ENCODE data around the gene TENT4A. TPM values are rescaled to one million over a fixed set of nuclear protein-coding genes. Genes with fewer than 3 reads are reported as not detected.

The TENT4A gene
- polyA plus RNA-seq, 1 experiment: 4.0 TPM

DNA sequence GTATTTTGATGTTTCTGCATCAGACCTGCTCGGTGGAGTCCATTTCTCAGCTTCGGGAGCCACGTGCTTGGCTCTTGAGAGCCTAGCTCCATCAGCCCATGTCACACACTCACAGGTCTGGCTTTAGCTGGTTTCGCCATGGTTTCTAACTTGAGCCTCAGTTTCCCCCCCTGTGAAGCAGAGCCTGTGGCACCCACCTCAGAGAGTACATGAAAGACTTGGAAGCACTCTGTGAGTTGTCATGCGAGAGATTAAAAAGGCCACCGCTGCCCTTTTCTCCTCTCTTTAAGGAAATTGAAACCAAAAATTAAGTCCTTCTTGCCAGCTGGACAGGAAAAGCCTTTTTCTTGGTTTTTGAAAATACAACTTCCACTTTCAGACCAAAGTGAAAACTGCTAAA is 8.8 kb downstream of the TENT4A start:
- TF ChIP-seq, protein P1, sequence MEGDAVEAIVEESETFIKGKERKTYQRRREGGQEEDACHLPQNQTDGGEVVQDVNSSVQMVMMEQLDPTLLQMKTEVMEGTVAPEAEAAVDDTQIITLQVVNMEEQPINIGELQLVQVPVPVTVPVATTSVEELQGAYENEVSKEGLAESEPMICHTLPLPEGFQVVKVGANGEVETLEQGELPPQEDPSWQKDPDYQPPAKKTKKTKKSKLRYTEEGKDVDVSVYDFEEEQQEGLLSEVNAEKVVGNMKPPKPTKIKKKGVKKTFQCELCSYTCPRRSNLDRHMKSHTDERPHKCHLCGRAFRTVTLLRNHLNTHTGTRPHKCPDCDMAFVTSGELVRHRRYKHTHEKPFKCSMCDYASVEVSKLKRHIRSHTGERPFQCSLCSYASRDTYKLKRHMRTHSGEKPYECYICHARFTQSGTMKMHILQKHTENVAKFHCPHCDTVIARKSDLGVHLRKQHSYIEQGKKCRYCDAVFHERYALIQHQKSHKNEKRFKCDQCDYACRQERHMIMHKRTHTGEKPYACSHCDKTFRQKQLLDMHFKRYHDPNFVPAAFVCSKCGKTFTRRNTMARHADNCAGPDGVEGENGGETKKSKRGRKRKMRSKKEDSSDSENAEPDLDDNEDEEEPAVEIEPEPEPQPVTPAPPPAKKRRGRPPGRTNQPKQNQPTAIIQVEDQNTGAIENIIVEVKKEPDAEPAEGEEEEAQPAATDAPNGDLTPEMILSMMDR (IDR thresholded peaks at IDR 0.05; ENCODE audit: low read depth, low read length): no peak
- ChIA-PET CTCF (interaction anchor here (0.5 to 2.0 kb wide), 4 partner anchors 9 to 23 kb away, joined by 3 to 6 read pairs (median 4); partner anchors contain the start of gene TENT4A), POLR2A (interaction anchor here (0.7 to 1.0 kb wide), 2 partner anchors 86 to 89 kb away, joined by 3 to 7 read pairs; partner anchors contain the start of gene SRD5A1)
- Histone ChIP-seq H3K27me3 (ENCODE audit: control insufficient read depth, insufficient read depth, low read length) (no peaks in the 10 kb centered on the region), H3K4me3 (ENCODE audit: low read depth, low read length) (peak overlapping the region; percentile 42), H3K27ac (ENCODE audit: low read depth, low read length) (peak overlapping the region; percentile 34), H3K9me3 (ENCODE audit: control insufficient read depth, insufficient read depth, low read length) (no peaks in the 10 kb centered on the region)
- no peak for DNase-seq (ENCODE audit: low read depth, low spot score)

DNA sequence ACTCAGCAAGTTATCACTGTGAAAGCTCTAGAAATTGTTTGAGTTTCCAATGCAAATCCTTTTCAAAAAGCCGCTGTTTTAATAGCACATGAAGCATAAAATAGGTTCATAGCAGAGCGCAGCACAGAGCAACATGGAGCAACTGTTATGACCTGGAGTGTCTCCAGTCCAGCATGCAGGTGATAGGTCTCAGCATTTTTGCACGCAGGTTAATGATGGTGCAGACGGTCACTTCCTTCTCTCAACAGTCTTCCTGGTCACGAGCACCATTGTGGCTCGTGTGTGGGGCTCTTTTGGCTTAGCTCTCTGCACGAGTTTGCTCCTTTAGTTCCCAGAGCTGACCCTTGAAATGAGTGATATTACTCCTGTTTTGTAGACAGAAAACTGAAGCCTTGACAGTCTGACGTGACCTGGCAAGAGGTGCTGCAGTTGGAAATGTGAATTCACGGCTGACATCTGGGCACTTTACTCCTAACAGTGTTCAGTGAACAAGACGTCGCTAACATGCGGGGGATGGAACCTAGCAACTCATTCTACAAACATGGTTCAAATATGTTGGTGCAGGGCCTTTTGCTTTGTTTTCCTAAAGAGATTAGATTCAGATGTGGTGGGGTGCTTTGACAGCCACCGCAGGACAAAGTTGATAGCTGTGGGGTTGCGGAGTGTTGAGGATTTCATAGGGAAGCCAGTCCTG is 10.0 kb downstream of the TENT4A start:
- Histone ChIP-seq H3K27me3 (ENCODE audit: control insufficient read depth, insufficient read depth, low read length) (no peaks in the 10 kb centered on the region), H3K9me3 (ENCODE audit: control insufficient read depth, insufficient read depth, low read length) (no peaks in the 10 kb centered on the region), H3K4me3 (ENCODE audit: low read depth, low read length) (no peak overlapping the region), H3K27ac (ENCODE audit: low read depth, low read length) (no peak overlapping the region)
- ChIA-PET POLR2A (interaction anchor here (0.7 to 1.0 kb wide), 2 partner anchors 9 to 23 kb away, joined by 3 read pairs; no protein-coding TSS in a partner anchor), CTCF (interaction anchor here (0.6 to 2.0 kb wide), 3 partner anchors 9 to 1094 kb away, joined by 5 to 11 read pairs (median 6); no protein-coding TSS in a partner anchor)
- DNase-seq (ENCODE audit: low read depth, low spot score): no peak
- TF ChIP-seq, protein P1 (IDR thresholded peaks at IDR 0.05; ENCODE audit: low read depth, low read length): no peak

DNA sequence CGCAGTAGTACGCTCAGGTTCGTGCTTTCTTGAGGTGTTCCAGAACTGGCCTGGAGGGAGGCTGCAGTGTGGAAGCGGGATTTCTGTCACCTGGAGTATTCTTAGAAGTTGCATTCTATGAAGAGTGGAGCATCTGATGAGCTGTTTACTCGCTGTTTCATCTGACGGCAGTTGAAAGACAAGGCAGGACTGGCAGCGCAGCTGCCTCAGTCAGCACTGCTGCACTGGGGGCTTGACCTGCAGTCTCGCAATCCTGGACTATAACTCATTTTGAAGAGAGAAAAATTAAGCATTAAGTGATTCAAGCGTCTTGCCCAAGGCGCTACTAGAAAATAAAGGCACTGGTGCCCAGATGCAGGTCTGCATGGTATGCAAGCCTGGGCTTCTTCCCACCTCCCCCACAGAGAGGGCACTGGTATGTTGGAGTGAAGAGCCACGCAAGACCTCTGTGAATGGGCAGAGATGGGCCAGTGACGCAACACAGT is 10.6 kb downstream of the TENT4A start:
- Histone ChIP-seq H3K27me3 (ENCODE audit: control insufficient read depth, insufficient read depth, low read length) (no peaks in the 10 kb centered on the region), H3K27ac (ENCODE audit: low read depth, low read length) (no peak overlapping the region), H3K9me3 (ENCODE audit: control insufficient read depth, insufficient read depth, low read length) (no peaks in the 10 kb centered on the region), H3K4me3 (ENCODE audit: low read depth, low read length) (no peak overlapping the region)
- CTCF ChIA-PET: no interaction called here
- no peak for DNase-seq (ENCODE audit: low read depth, low spot score)
- TF ChIP-seq, protein P1 (IDR thresholded peaks at IDR 0.05; ENCODE audit: low read depth, low read length): no peak
- POLR2A ChIA-PET: no interaction called here

DNA sequence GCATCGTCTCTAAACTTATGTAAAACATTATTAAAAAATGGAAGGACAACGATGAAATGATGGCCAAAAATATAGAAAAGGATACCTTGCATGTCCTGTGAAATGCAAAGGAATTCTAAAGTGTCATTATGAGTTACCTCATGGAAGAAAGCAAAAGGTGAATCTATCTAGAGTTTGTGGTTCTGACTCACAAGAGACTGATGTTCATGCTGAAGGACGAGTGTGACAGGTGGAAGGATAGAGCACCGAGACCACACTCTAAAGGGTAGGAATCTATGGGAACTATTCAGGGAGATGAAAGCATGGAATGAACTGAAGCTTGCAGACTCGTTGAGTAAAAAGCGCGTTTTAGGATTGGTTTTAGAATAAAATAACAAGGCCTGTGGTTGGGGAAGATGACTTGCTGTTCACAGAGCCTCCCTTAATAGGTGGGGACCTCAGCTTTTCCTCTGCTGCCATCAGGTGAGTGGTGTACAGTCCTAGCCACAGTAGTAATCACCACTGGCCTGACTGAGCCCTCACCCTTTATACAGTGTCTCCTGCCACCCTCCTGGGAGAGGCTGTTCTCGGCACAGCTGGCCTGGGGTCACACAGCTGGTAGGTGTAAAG is 11.2 kb downstream of the TENT4A start:
- no peaks in the 10 kb centered on the region for H3K9me3 ChIP-seq (ENCODE audit: control insufficient read depth, insufficient read depth, low read length)
- no peaks in the 10 kb centered on the region for H3K27me3 ChIP-seq (ENCODE audit: control insufficient read depth, insufficient read depth, low read length)
- POLR2A ChIA-PET: no interaction called here
- TF ChIP-seq, protein P1 (IDR thresholded peaks at IDR 0.05; ENCODE audit: low read depth, low read length): no peak
- no peak overlapping the region for H3K4me3 ChIP-seq (ENCODE audit: low read depth, low read length)
- CTCF ChIA-PET: no interaction called here
- H3K27ac ChIP-seq (ENCODE audit: low read depth, low read length): no peak overlapping the region
- DNase-seq (ENCODE audit: low read depth, low spot score): no peak

DNA sequence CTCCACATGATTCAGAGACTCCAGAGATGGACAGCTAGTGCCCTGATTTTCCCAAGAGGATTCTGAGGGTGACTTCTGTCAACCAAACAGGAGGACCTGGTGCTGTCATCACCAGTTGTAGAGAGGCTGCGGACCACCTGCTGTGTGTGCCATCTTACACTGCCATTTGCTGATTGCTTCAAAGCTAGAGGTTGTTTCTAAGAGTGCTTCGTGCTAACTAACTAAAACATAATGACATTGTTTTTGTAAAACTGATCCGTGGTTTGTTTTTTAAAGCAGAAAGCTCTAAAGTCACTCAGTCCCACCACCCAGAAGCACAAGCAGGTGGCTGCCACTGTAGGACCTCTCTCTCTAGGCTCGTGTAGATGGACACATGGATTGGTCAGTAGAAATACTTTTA is 12.2 kb downstream of the TENT4A start:
- TF ChIP-seq, protein P1 (IDR thresholded peaks at IDR 0.05; ENCODE audit: low read depth, low read length): no peak
- H3K4me3 ChIP-seq (ENCODE audit: low read depth, low read length): no peak overlapping the region
- no peaks in the 10 kb centered on the region for H3K9me3 ChIP-seq (ENCODE audit: control insufficient read depth, insufficient read depth, low read length)
- CTCF ChIA-PET: no interaction called here
- H3K27ac ChIP-seq (ENCODE audit: low read depth, low read length): no peak overlapping the region
- POLR2A ChIA-PET: no interaction called here
- DNase-seq (ENCODE audit: low read depth, low spot score): no peak
- no peaks in the 10 kb centered on the region for H3K27me3 ChIP-seq (ENCODE audit: control insufficient read depth, insufficient read depth, low read length)
